HS-5 (cell line): ENCODE data around the gene PEX14.

Source experiments
- DNase-seq: peaks from one replicate; pipeline ENCODE4 v3.0.0-alpha.2; 2012; ENCODE audit warnings: low read depth

The PEX14 gene

DNA sequence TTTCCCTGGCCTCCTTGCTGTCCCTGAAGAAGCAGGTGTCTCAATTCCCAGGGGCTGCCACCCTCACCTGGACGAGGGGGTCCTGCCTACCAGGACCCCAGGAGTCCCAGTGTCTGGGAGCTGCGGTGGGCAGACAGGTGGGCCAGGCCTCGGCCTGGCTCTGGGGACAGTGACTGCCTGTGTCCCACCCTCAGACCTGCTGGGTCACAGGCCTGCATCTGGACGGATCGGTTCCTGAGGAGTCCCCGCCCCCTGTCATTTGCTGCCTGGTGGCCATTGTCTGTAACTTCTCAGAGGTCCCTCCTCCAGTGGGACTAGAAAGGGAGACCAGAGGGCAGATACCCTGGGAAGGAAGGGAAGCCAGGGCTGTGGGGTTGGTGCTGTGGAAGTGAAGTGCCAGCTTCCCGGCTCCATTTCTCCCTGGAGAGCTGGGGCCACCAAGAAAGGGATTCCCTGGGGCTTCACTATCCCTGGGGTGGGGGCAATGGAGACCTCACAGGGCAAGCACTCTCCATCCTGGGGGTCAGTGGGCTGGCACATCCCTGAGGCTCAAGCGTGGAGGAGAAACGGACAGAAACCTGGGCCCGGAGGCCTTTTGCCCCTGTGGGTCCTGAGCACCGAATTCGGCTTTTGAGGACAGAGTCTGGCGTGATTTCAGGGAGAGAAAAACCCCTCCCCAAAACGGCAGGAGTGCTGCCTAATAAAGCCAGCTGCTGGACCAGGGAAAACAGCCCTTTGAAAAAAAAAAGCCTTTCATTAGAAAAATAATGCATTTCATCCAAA, 157.3 kb downstream of the PEX14 start:
- no peak for DNase-seq

DNA sequence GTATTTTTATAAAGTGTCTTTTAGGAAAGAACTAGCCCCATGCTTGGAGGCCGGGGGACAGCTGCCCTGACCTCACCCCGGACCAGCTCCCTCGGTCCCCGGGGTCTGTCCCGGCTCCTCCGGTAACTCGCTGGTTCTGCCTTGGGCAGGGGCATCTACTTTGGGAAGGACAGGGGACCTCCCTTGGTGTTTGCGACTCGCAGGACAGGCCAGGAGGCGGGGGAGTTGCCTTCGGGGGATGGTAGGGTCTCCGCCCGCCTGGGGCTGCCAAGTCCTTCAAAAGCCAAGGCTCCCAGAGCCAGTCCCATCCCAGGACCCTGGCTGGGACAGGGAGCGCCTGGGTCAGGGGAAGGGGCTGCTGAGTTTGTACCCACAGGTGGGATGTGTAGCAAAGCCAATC, 157.9 kb downstream of the PEX14 start:
- DNase-seq, result no peak

DNA sequence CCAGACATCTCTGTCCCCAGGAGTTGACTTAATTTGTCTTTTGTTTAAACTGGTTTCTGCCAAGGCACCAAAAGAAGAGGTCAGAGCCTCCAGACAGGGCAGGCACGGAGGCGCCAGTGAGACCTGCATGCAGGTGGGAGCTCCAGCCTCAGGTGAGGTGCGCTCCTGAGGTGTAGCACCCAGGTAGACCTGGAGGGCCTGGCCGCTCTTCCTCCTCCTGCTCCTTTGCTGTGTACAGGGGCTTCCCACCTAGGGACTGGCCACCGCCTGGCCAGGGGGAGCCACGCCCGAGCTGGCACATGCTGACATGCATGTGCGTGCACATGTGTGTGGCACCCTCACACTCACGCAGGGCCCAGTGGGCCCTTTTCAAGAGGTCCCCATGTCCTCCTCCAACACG, 158.7 kb downstream of the PEX14 start:
- no peak for DNase-seq

DNA sequence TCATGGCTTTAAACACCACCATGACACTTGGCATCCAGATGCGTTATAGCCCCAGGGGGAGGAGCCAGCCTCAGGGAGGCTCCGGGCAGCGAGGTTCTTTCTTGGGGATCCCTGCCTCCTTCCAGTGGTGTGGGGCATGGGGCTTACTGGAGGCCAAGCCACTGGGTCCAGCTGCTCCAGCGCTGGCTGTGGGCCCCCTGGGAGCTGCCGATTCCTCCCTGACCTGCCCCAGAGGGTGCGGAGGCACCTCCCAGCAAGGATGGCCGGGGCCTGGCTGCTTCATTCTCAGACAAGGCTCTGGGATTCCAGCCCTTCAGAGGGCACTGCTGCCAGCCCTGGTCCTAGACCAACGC, 159.3 kb downstream of the PEX14 start:
- DNase-seq, result no peak

DNA sequence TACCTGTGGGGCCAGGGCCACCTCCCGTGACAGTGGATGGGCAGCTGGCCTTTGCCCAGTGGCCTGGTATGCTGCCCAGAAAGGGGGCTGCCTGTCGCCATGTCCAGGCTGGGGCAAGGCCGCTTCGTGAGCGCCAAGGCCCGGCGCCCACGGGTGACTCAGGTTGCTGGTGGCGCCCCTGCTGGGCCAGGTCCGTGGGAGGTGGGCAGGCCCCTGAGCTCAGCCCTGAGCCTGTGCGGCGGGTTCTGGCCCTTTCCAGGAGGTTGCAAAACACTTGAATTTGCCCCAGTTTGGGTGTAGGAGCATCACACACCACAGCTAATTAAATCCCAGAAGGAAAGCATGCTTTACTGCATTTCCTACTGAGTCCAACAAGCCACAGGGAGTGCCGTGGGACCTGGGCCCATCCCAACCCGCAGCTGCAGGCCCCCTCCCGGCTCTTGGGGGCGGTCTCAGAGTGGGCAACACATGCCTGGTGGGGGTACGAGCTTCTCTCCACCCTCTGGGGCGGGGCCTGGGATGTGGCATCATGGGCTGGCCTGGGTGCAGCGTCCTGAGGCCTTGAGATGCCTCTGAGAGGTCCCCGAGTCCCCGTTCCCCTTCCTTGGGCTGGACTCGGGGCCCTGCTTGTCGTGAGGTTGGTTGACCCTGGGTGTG, 159.8 kb downstream of the PEX14 start:
- DNase-seq, result no peak

DNA sequence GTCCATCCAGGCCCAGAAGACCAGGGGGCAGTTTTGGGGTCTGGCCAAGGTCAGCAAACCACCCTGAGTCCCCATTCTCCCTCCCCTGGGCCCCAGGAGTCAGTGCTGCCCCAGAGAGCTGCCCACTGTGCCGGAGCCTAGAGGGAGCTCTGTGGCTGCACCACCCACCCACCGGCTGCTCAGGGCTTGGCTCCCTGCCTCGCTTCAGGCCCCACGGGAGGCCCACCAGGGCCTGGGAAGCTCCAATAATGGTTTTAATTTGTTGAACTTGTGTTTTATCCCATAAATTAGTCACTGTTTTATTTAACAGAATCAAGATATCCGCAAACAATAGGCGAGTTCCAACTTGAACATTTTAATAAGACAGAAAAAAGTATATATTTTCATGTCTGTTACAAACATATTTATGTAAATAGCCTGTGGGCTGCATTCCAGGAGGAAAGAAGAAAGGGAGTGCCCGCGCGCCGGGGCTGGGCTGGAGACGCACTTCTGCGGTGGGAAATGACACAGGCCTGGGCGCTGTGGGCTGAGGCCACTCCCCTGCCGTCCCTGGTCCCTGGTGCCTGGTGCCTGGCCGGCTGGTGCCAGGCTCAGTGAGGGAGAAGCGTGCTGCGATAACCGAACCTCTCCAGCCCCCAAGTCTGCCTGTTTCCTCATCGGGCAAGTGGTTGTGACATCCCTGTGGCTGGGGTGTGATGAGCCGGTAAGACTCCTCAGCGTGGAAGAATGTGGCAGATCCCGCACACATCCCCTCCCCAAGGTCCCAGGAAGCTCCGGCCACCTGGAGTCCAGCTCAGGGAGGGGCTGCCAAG, 160.5 kb downstream of the PEX14 start:
- DNase-seq, result no peak

DNA sequence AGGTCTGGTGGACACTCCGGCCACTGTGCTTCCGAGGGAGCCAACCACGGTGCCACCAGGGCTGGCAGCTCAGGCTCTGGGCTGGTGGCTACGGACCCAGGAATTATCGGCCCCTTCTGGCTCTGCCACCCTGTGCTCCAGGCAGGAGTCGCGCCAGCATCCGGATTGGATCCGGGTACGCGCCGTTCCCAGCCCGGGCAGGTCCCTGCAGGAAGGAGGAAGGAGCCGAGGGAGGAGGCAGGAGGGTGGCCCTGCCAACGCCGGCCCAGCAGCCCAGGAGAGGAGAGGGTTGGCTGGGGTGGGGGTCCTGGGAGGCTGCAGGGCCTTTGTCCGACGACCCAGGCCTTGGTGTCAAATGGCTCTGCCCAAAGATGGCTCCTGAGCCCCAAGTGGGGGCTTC, 161.2 kb downstream of the PEX14 start:
- DNase-seq, result no peak

DNA sequence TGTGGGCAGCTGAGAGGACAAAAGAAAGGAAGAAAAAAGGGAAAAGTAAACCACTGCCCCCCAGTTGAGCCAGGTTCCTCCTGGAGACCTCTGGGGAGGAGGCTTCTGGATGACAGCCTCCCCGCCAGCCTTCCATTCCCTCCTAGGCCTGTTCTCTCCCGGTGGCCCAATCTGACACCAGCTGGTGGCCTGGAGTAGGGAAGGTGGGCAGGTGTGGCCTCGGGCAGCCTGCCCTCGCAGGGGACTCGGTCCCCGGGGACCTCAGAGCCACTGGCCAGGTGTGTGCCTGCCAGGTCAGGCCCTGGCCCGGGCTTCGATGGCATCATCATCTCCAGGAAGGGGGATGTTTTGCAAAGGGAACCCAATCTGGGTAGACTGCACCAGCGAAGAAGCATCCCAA, 162.7 kb downstream of the PEX14 start:
- DNase-seq, result no peak

DNA sequence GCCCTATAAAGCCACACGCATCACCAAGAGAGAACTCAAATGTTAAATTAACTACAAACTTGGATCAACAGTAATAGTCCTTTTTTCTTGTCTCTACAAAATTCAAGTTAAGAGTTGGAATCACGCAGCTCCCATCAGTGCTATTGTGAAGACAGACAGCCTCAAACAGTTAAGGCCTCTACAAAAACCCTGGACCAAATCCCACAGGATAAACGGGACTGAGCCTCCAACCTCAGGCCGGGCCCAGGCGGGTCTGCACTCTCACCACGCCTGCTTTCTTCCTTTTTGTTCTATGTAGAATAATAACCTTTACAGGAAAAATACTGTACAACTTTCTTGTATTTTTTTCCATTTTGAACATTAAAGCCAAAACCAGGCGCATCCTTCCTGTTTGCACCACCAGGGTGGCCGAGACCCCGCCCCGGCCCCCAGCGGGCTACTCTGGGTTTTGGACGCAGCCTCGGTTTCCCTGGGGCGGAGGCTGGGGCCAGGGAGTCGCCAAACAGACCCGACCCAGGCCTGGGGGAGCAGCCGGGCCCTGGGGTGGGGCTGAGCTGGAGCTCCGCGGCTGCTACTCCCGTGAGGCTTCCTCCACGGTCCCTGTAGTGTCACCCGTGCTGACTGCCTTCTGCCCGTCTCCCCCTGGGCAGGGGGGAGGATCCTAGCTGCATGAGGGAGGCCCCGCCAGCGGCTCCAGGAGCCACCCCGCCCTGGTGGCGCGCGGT, 163.2 kb downstream of the PEX14 start:
- DNase-seq, result no peak

DNA sequence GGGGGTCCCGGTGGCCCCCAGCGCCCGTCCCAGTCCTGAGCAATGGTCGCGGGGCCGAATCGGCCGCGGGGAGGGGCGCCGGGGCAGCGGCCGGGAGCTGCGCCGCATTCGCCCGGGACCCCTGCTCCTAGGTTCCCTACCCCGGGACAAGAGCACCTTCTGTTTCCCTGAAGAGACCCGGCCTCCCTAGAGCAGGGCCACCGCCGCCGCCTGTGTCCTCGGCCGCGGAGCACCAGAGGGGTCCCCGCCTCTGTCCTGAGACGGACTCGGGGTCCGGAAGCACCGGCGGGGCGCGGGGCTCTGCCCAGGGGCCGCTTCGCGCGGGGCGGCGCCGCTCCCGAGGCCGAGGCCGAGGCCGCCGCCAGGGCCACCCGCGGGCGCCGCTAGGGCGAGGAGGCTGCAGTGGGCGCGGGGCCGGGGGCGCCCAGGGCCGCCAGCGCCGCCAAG, 163.8 kb downstream of the PEX14 start:
- no peak for DNase-seq

DNA sequence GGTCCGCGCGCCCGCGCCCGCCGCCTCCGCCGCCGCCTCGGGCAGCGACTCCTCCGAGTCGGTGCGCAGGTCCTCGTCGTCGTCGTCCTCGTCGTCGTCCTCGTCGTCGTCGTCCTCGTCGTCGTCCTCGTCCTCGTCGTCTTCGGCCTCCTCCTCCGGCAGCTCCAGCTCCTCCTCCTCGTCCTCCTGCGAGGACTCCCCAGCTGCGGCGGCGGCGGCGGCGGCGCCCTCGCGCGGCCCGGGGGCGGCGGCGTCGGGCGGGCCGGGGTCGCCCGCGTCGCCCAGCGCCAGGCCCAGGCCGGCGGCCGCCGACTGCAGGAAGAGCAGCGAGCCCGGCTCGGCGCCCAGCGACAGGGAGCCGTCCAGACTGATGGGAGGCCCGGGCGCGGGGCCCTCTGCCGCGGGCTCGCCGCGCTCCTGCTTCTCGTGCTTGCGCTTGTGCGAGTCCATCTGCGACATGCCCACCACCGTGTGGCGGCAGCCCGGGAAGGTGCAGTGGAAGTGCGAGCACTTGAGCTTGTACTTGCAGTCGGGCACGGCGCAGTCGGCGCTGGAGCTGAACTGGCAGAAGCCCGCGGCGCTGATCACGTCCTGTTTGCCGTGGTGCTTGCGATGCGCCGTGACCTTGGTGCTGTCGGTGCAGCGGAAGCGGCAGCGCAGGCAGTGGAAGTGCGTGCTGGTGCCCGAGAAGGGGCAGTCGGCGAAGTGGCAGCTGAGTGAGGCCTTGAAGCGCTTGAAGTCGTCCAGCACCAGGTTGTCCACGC, 164.4 kb downstream of the PEX14 start:
- DNase-seq, result no peak

DNA sequence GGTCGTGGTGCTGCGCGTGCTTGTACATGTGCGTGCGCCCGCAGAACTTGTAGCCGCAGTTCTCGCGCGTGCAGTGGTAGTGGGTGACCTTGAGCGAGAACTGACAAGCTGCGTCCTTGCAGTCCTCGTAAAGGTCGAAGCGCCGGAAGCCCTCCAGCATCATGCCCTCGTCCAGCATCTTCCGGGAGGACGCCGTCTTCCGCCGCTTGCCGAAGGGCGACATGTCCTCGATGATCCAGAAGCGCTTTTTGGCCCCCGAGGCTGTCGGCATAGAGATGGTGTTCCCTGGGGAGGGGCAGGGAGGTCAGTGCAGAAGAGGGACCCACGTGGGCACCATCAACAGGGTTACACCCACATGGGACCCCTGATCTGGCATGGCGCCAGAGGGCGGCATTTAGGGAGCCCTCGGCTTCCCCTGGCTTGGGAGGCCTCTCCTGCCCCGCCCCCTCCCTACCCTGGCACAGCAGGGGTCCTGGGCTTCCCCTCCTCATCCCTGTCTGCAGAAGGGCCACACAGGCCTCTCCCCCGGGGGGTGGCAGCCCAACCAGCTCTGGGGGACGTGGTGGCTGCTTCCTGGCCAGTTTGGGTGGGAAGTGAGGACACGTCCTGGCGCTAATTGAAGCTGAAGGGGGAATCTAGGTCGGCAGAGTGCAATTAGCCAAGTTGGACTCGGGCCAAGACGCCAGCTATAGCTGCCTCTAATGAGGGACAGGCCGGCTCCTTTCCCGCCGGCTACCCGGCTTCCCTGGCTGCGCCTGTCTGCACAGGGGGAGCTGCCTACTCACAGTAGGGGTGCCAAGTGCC, 165.2 kb downstream of the PEX14 start:
- DNase-seq, result no peak

DNA sequence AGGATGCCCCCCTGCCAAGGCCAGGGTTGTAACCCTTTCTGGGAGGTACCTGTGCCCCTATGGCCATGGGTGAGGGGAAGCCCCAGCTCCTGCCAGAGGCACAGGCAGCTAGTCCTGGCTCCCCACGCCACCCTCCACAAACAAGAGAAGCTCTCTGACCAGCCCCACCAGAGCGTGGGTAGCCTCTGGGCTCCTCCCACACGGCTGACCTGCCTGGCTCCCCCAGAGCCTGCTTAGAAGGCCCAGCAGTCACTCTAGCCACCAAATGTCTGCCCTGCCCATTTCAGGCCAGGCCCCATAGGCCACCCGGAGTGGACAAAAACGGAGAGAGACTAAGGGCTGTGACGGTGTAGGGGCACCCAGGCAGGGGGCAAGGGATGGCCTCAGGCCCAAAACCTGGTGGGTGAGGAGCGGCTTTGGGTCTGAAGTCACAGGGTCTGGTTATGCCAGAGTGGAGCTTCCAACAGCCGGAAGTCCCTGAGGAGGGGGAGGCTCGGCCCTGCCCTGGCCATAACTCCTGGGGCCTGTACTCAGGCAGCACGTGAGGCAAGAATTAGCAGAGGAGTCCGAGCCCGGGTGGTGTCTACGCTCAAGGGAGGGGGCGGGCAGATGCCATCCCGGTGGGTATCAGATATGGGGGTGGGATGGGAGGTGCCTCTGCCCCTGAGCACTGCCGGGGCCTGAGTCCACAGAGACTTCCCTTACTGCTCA, 166.2 kb downstream of the PEX14 start:
- no peak for DNase-seq

DNA sequence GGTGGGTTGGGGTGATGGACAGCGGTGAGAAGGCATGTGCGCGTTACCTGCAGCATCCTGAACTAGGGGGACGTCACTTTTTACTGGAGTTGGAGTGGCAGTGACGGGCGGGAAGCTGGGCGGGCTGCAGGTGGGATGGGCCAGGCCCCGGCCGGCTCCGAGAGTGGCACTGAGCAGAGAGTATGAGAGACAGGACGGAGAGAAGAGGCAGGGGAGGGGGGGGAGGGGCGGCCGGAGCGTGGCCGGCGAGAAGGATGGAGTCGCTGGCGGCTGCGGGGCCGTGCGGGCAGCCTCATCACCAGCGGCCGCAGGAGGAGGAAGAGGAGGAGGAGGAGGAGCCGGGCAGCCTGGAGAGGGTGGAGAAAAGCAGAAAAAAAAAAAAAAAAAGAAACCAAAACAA, 167.2 kb downstream of the PEX14 start:
- no peak for DNase-seq

DNA sequence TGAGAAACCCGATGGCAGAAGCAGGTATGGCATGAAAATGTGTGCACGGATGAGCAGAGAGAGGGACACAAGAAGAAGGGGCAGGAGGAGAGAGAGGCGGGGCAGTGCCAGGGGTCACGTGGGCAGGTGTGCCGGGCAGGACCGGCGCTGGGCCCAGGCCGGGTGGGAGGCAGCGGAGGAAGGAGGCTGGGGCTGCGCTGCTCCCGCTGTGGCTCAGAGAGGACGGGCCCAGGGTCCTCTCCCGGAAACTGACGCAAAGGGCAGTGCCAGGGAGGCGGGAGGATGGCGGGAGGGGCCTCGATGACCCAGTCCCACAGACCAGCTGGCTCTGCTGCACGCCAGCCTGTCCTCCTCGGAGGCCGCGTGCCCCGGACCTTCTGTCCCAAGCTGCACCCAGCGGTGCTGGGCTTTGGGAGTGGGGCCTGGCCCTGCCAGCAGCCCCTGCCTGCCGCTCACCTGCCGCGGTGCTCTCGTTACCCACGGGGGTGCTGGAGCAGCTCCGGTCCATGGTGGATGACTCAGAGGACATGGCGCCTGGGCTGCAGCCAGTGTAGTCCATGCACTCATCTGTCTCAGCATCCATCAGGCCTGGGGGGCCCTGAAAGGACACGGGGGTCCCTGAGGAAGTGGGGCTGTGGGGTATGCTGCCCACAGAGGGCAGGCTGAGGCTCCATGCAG, 167.8 kb downstream of the PEX14 start:
- DNase-seq, result no peak

DNA sequence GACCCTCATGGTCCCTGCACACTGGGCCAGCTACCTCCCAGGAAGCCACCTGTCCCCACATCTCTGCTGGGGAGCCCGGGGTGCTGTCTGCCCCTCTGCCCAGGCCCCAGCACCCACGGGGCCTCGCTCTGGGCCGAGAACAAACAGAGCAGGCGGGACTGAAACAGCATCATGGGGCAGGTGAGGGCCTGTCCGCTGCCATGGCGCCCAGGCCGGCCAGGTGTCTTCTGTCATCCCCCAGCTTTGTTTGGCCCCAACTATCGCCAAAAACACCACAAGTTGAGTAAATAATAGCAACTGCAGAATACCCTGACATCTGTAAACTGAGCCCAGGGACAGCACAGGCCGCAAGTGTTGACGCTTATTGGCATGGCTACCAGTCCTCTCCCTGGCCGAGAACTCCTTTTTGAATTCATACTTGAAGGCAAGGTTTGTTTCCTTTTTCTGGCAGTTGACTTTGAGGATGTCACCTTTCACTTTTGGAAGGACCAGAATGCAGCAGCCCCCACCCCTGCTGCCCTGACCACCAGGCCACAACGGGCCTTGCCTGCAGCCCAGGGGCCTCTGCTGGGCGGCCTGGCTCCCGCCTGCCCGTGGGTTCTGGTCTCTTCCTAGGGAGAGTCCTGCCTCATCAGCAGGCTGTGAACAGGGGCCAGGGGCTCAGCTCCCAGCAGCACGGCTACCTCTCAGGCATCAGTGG, 169.0 kb downstream of the PEX14 start:
- DNase-seq, result no peak

DNA sequence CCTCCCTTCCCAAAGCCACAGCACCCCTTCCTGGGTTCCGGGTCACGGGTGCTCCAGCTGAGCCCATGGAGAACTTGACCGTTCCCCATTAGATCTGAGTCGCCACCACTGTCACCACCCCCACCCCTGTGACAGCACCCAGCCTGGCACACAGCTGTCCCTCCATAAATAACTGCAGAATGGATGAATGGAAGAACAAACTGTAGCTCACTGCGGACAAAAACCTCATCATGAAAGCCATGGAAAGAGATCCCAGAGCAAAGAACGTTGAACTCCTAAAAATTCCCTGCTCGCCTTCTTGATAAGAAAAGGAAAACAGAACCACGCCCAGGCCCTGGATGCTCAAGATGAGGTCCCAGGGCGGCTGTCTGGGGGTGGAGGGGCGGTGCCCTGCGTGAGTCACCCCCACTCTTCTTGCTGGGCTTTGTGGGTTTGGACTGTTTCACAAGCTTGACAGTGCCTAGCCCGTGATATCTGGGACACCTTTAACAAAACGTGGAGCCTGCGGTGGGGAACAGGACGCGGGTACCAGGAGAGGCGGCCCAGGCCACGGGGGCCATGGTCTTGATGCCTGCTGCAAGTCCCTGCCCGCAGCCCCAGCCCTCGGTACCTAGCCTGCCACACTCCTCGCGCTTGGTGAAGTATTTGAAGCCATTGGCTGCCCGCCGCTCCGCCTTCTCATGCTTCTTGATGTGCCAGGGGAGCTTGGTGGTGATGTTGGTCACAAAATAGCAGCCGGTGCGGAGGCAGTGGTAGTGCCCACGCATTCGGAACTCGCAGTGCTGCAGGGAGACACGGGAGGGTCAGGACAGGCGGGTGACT, 169.8 kb downstream of the PEX14 start:
- DNase-seq, result no peak

DNA sequence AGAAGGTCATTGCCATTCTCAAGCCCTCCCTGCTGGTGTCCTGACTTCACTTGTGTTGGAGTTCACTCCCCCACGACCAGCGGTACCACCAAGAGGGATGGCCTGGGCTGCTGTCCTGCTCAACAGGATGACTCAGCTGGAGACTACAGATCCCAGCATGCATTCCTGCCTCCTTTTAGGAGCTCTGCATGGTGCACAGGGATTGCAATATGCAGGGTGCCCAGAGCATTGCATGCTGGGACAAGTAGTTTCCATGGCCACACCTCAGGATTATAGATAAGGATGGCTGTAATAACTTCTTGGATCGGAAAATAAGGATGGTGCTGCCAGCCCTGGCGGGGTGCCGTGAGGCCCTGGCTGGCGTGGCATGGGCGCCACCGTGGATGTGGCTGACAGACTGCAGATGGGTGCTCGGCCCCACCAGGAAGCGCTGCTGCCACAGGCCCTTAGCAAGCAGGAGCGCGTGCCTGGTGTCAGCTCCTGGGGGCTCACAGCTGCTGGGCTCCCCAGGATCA, 171.7 kb downstream of the PEX14 start:
- peak; percentile 26 for DNase-seq
